Left colon (tissue), 2 donors: ENCODE measurements around the gene RNH1. TPM values are rescaled to one million over a fixed set of nuclear protein-coding genes. Genes with fewer than 3 reads are reported as not detected.

Source experiments
- ATAC-seq: fragments of 200-7000 bp; cut with Tn5 transposase; one replicate; pipeline ENCODE4 v1.9.1; 2020; ENCODE audit warnings: mild to moderate bottlenecking, moderate library complexity
- DNase-seq, 2 donors: peaks; one replicate each; pipeline ENCODE4 v3.0.0-alpha.2; 2020
- intact Hi-C, 2 donors: fragments of 100-400 bp; cut with DNase I in 1 of 2; cut with micrococcal nuclease in 1 of 2; formaldehyde crosslinking; loops; one replicate each; pipeline versions ENCODE4 v1.11.2 to v1.14.0; 2022; cut with DNase I, micrococcal nuclease
- total RNA-seq, 2 donors: library from RNA; stranded (reverse); fragmentation: NEBNext Ultra II Directional; extraction: Animal tissue kit (Norgen Biotek cat#: 25700); gene quantifications; one replicate each; pipeline ENCODE4 v1.2.1, GENCODE V29; 2021
- donor health status: DM: no; HTN: no; CAD: no.
- donor health status: DM: yes; HTN: yes; CAD: no.

RNH1 gene
- total RNA-seq, 2 donors from 2014 or later, result 104 to 124 TPM

DNA sequence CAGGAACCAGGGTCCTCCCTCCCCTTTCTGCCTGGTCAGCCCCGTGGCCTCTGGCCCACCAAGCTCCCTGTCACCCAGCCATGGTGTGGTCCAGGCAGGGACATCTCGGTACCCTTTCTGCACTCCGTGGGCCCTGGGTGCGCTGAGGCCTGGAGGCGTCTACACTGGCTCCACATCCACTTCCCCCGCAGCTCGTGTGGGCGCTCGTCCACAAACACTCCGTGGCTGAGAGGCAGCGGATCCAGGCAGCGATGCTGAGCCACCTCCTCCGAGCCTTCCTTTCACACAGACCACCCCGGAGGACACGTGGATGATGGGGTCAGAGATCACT, 16.1 kb downstream of the RNH1 start:
- DNase-seq (no peak), ATAC-seq (no peak)
- intact Hi-C loops, result no loop called here

DNA sequence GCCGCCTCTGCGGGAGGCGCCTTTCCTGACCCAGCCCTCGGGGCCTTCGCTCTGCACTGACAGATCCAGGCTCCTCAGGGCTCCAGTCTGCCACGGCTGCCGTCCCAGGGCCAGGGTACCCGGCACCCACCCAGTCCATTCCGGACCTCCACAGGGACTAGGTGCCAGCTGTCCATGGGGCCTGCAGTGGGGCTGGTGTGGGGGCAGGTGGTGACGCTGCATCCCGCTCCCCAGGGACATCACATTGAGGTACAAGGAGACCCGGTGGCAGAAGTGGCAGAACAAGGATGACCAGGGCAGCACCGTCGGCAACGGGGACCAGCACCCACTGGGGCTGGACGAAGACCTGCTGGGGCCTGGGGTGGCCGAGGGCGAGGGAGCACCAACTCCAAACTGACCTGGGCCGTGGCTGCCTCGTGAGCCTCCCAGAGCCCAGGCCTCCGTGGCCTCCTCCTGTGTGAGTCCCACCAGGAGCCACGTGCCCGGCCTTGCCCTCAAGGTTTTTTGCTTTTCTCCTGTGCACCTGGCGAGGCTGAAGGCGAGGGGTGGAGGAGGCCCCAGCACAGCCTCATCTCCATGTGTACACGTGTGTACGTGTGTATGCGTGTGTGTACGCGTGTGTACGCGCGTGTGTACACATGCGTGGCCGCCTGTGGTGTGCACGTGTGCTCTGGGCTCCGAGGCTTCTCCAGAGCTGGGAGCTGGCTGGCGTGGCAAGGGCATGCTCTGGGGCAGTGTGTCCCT, 16.7 kb downstream of the RNH1 start:
- intact Hi-C loops, result no loop called here

DNA sequence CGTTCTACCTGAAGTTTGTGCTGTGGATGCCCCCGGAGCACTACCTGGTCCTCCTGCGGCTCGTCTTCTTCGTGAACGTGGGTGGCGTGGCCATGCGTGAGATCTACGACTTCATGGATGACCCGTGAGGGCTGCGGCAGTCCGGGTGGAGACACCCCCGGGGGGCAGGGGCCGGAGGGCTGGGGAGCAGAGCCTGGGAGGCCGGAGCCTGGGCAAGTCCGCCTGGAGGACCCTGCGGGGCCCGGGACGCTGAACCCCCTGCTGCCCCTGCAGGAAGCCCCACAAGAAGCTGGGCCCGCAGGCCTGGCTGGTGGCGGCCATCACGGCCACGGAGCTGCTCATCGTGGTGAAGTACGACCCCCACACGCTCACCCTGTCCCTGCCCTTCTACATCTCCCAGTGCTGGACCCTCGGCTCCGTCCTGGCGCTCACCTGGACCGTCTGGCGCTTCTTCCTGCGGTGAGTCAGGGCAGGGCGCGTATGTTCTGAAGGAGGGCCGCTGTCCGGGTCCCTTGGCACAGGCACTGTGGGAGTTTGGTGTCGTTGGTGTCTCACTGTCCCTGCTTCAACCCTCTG, 17.3 kb downstream of the RNH1 start:
- no peak for ATAC-seq
- intact Hi-C loops, result no loop called here
- DNase-seq, result no peak

More for the DNA sequence above, 16.7 kb downstream of the RNH1 start:
- DNase-seq (no peak), ATAC-seq (no peak)

DNA sequence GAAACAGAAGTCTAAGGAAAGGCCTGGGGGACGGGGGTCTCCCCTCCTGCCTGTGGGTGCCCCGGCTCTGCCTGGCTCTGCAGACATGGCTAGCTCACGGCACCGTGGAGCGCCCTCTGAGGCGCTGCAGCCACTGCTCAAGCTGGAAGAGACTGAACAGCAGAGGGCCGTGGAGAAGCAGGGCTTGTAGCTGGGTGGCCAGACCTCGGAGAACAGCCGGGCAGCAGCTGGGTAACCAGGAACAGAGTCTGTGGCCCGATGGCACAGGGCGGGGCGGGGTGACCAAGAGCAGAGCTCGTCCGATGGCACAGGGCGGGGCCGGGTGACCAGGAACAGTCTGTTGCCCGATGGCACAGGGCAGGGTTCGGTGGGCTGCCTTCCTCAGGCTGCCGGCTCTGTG, 18.1 kb downstream of the RNH1 start:
- ATAC-seq (peak; percentile 82), DNase-seq (peak; percentile 71 to 76)
- intact Hi-C loops, result no loop called here

DNA sequence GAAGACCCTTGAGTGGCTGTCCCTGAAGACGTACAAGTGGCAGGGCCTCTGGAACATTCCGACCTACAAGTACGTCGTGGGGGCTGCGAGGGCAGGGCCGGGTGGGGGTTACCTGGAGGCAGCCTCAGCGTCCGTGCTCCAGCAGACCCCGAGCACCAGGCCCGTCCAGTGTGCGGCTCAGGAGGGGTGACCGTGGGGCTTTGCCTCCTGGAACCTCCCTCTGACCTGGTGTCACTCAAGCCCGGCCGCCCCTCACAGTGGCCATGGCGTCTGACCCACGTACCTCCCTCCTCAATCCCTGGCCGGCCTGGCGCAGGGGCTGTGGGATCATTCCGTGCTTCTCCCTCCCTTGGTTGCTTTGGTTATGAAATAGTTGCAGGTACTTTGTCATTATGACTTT, 18.5 kb downstream of the RNH1 start:
- intact Hi-C loops, result no loop called here
- DNase-seq, result no peak
- no peak for ATAC-seq

DNA sequence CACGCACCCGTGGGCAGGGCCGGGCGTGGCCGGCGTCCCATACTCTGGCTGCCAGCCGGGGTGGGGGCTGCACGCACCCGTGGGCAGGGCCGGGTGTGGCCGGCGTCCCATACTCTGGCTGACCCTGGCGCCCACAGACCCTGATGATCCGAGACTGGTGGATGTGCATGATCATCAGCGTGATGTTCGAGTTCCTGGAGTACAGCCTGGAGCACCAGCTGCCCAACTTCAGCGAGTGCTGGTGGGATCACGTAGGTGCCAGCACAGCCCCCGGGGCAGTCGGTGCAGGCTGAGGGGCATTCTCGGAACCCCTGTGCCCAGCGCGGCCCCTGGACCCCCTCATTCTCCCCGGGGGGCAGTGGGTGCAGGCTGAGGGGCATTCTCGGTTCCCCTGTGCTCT, 19.0 kb downstream of the RNH1 start:
- ATAC-seq, result peak; percentile 23
- intact Hi-C loops, result no loop called here

DNA sequence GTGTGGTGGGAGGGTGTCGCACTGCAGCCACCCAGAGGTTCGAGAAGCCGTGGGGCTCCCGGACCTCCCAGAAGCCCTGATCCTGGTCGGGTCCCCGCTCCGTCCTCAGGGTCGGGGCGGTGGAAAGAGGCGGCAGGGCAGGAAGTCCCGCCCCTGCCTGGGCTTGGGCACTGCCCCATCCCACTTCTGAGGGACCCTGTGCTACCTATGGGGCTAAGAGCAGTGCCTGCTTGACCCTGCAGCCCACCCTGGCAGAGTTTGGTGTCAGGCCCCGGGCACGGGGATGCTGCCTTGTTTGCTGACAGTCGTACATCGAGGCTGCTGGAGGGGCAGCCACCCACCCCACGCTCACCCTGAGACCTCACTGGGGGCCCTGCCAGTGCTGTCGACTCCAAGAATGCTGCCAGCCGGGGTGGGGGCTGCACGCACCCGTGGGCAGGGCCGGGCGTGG, 19.4 kb downstream of the RNH1 start:
- intact Hi-C loops, result no loop called here
- no peak for ATAC-seq

More for the DNA sequence above, 19.0 kb downstream of the RNH1 start:
- DNase-seq, result no peak

DNA sequence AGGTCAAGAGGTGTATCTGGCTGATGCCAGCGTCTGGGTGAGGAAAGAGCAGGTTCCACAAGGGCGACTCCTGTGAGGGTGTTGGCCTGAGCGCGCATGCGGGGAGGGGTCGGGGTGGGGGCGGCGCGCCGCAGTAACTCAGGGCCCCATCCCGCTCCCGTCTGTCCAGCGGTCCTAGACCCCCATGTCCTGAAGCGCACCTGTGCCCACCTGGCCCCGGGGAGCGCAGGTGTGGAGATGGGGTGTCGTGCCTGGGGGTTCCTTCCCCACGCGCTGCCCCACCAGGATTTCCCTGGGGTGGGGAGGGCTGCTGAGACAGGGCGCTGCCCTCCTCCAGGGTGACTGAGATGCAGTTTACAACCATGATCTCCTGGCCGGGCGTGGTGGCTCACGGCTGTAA, 20.9 kb downstream of the RNH1 start:
- ATAC-seq (no peak), DNase-seq (no peak)
- intact Hi-C loops, result no loop called here

More for the DNA sequence above, 19.4 kb downstream of the RNH1 start:
- DNase-seq, result no peak

DNA sequence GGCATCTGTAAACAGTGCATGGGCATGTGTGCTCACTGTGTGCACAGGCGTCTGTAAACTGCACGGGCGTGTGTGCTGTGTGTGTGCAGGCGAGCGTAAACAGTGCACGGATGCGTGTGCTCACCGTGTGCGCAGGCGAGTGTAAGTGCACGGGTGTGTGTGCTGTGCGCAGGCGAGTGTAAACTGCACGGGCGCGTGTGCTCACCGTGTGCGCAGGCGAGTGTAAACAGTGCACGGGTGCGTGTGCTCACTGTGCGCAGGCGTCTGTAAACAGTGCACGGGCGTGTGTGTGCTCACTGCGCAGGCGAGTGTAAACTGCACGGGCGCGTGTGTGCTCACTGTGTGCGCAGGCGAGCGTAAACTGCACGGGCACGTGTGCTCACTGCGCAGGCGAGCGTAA, 22.4 kb downstream of the RNH1 start:
- intact Hi-C loops, result no loop called here
- DNase-seq (no peak), ATAC-seq (no peak)

DNA sequence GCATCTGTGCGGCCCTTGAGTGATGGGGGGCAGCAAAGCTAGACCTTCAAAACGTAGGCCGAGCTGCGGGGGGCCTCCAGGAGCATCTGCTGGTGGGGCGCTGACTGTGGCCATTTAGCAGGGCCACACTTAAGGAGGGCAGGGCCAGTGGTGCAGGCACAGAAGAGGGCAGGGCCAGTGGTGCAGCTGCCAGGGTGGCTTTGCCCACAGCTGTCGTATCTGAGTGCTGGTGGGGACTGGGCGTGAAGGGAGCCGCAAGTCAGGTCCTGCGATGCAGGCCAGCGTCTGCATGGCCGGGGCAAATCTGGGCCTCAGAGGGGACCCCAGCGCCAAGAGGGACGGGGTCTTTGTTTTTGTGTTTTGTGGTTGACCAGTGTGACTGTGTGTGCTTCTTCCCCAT, 27.7 kb downstream of the RNH1 start:
- DNase-seq, result no peak
- intact Hi-C loops, result no loop called here
- ATAC-seq, result no peak

DNA sequence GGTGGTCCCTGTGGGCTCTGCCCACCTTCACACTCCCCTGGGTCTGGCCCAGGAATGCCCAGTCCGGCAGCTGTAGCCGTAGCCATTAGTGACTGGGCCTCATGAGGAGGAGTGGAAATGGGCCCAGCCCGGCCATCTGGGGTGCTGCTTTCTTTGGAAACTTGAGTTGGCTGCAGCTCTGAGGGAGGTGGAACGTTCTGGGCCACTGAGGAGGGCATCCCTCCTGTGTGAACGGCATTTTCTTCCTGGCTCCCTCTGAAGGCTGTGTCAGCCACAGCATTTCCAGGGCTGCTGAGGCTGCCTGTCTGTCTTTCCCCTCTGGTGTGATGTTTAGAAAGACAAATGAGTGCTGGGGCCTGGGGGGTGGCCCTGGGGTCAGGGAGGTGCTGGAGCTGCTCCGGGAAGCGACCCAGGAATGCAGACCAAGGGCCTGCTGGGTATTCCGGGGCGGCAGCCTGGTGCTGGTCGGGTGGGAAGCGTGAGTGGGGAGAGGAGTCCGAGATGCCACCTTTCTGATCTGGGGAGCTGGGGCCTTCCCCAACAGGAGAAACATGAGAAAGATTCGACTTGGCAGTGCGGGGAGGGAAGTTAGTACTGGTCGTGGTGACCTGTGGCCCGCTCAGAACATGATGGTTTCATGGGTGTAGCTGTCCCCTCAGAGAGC, 29.9 kb downstream of the RNH1 start:
- ATAC-seq (no peak), DNase-seq (no peak)
- intact Hi-C loops, result no loop called here

DNA sequence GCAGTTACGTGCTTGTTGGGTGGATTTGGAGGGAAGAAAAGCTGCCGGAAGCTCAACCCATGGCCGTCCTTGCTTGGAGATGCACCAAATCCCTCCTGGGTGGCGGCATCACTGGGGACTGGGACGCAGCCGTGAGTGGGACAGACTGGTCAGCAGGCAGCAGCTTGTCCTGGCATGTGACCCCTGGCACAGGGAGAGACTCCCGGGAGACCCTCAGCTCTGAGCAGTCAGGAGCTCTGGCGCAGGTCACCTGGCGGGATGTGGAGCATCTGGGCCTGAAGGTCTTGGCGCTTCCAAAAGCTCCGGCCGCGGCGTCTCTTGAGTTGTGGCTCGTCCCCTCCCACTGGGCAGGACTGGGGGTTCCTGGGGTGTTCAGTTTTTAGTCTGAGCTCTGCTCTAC, 30.6 kb downstream of the RNH1 start:
- ATAC-seq (no peak), DNase-seq (no peak)
- intact Hi-C loops, result no loop called here

DNA sequence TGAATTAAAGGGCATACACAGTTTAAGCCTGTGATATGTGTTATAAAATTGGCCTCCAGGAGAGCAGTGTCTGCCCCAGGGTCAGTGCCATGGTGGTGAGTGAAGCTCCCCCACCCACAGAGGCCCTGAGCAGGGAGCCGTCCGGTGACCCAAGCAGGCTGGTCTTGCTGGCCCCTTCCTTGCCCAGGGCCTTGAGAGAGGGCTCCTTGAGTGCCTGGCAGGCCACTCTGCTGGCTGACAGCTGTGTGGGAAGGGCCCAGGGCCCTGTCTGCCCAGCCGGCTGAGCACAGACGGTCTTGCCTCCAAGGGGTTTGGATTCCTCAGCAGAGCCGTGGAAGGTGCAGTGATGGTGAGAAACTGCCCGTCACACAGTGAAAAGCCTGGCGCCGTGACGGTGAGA, 31.1 kb downstream of the RNH1 start:
- ATAC-seq (no peak), DNase-seq (no peak)
- intact Hi-C loops, result no loop called here

DNA sequence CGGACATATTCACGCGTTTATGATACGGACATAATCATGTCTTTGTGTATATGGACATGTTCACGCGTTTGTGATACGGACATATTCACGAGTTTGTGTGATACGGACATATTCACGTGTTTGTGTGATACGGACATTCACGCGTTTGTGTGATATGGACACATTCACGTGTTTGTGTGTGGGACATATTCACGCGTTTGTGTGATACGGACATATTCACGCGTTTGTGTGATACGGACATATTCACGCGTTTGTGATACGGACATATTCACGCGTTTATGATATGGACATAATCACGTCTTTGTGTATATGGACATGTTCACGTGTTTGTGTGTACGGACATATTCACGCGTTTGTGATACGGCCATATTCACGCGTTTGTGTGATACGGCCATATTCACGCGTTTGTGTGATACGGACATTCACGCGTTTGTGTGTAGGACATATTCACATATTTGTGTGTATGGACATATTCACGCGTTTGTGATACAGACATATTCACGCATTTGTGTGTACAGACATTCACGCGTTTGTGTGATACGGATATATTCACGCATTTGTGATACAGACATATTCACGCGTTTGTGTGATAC, 32.0 kb downstream of the RNH1 start:
- intact Hi-C loops, result no loop called here
- ATAC-seq, result no peak

DNA sequence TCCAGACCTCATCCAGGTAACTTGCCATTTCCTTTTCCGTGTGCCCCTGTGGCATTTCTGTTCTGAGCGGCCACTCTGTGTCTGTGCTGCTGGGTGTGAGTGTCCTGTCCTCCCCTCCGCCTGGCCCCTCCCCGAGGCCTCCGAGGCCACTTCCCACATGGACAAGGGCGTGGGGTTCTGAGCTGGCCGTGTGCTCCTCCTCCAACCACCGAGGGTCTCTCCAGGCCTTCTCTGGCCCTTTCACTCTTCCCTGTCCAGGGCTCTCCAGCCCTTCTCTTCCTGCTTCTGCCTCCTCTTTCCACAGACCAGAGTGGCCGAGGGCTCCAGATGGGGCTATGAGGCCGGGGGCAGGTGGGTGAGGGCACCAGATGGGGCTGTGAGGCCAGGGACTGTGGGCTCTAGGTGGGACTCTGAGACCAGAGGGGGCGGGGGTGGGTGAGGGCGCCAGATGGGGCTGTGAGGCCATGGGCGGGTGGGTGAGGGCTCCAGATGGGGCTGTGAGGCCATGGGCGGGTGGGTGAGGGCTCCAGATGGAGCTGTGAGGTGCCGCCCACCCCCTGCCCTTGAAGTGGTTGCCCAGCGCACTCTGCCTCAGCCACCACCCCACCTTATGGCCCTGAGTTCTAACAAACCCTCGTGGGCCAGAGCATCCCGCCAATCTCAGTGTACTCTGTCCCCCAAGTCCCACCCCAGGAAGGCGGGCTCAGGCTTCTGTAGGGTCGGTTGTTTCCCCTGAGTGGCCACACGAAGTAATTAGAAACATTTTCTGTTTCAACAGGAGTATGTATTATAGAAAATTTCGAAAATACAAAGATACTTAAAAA, 32.9 kb downstream of the RNH1 start:
- ATAC-seq (no peak), DNase-seq (no peak)

More for the DNA sequence above, 32.0 kb downstream of the RNH1 start:
- no peak for DNase-seq

DNA sequence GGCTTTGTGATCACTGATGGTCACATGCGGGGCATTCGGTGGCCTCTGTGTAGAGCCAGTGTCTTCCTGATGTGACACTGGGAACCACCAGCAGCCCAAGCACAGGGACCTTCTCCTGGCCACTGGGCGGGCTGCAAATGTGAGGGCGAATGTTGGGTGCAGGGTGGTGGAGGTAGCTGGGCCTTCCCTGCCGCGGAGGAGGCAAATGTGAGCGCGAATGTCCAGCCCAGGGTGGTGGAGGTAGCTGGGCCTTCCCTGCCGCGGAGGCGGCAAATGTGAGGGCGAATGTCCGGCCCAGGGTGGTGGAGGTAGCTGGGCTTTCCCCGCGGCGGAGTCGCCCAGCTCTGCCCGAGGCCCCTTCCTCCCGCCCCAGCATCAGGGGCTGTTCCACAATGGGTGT, 33.6 kb downstream of the RNH1 start:
- no peak for ATAC-seq
- intact Hi-C loops, result no loop called here

More for the DNA sequence above, 32.9 kb downstream of the RNH1 start:
- intact Hi-C loops, result no loop called here

DNA sequence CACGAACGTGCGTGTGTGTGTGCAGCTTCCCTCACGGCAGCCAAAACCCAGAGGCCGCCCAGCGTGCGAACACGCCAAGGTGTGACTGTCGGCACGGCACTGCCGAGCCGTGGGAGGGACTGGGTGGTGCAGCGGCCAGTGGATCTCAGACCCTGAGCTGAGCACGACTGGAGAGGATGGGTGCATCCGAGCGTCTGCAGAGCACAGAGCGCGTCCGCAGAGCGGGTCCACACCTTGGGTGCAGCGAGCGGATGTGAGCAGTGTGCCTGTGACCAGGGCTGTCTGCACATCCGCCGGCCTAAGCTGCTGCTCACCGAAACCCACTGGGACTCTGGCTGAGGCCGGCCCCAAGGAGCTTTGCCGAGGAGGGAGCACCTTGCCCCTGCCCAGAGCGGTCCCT, 34.2 kb downstream of the RNH1 start:
- no peak for ATAC-seq

More for the DNA sequence above, 33.6 kb downstream of the RNH1 start:
- no peak for DNase-seq

DNA sequence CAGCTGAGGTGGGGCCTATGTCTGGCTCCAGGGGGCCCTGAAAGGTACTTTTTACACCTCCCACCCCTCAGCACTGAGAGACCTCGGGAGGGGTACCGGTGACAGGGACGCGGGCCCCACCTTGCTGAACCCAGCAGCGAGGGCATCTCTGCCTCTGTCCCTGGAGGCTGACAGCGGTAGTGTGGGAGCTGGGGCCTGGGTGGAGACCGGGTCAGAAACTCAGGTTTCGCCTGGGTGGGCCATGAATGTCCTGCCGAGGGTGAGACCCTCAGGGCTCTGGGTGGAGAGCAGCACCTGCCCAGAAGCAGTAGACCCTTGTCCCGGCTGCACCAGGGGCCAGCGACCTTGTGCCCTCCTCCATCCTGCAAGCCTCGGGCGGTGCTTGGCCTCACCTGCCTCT, 34.8 kb downstream of the RNH1 start:
- intact Hi-C loops, result no loop called here
- no peak for ATAC-seq
- no peak for DNase-seq

More for the DNA sequence above, 34.2 kb downstream of the RNH1 start:
- DNase-seq, result no peak
- intact Hi-C loops, result no loop called here

DNA sequence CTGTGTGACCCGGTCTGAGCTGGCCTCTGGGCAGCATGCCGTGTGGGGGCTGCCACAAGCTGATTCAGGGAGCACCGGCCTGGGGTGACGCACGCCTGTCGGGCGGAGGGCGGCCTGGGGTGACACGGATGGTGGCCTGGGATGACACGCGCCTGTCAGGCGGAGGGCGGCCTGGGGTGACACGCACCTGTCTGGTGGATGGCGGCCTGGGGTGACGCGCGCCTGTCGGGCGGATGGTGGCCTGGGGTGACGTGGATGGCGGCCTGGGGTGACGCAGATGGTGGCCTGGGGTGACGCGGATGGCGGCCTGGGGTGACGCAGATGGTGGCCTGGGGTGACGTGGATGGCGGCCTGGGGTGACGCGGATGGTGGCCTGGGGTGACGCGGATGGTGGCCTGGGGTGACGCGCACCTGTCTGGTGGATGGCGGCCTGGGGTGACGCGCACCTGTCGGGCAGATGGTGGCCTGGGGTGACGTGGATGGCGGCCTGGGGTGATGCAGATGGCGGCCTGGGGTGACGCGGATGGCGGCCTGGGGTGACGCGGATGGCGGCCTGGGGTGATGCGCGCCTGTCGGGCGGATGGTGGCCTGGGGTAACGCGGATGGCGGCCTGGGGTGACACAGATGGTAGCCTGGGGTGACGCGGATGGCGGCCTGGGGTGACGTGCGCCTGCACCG, 35.4 kb downstream of the RNH1 start:
- DNase-seq (no peak), ATAC-seq (no peak)
- intact Hi-C loops, result no loop called here
